Neural cell (in vitro differentiated cells): Measurements from ENCODE around the gene CCNK.

Source experiments
- SMC3 ChIP-seq: fragments of 450-650 bp; conservative IDR thresholded peaks from 2 replicates; pipeline ENCODE4 v1.6.1; 2014; ENCODE audit warnings: antibody characterized with exemption, mild to moderate bottlenecking, moderate library complexity; ENCODE audit not compliant: poor library complexity
- TF ChIP-seq, protein P1 (sequence below): fragments of 450-650 bp; IDR thresholded peaks from 2 replicates; pipeline ENCODE4 v1.5.1; 2014; ENCODE audit warnings: antibody characterized with exemption, mild to moderate bottlenecking, moderate library complexity; ENCODE audit not compliant: poor library complexity, severe bottlenecking

DNA sequence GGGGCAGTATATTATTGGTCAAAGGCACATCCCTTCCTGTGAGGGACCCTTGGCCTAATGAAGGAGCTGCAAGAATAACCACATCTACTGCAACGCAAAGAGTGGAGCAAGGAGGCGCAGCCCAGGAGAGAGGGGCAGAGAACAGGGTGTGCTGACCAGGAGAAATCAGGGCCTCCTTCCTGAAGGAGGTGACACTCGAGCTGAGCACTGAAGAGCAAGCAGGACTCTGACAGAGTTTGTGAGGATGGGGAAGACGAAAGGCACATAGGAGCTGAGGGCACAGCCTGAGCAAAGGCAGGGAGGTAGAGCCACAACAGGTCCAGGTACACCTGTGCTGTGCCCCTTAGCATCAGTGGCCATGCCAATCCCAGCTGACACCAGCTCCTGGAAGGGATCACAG, 62.2 kb downstream of the CCNK start:
- TF ChIP-seq, protein P1, sequence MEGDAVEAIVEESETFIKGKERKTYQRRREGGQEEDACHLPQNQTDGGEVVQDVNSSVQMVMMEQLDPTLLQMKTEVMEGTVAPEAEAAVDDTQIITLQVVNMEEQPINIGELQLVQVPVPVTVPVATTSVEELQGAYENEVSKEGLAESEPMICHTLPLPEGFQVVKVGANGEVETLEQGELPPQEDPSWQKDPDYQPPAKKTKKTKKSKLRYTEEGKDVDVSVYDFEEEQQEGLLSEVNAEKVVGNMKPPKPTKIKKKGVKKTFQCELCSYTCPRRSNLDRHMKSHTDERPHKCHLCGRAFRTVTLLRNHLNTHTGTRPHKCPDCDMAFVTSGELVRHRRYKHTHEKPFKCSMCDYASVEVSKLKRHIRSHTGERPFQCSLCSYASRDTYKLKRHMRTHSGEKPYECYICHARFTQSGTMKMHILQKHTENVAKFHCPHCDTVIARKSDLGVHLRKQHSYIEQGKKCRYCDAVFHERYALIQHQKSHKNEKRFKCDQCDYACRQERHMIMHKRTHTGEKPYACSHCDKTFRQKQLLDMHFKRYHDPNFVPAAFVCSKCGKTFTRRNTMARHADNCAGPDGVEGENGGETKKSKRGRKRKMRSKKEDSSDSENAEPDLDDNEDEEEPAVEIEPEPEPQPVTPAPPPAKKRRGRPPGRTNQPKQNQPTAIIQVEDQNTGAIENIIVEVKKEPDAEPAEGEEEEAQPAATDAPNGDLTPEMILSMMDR = no peak
- TF ChIP-seq SMC3 = no peak
